Activated naive CD8-positive, alpha-beta T cell treated with anti-CD3 and anti-CD28 coated beads, Interleukin-2, amount 50 U/mL, for 16 hours (primary cell): ENCODE measurements around the gene CXCR5.

ENCODE experiments used
- DNase-seq: peaks from one replicate; pipeline ENCODE4 v3.0.0-alpha.2; 2020; ENCODE audit warnings: low read depth, low spot score

The CXCR5 gene

DNA sequence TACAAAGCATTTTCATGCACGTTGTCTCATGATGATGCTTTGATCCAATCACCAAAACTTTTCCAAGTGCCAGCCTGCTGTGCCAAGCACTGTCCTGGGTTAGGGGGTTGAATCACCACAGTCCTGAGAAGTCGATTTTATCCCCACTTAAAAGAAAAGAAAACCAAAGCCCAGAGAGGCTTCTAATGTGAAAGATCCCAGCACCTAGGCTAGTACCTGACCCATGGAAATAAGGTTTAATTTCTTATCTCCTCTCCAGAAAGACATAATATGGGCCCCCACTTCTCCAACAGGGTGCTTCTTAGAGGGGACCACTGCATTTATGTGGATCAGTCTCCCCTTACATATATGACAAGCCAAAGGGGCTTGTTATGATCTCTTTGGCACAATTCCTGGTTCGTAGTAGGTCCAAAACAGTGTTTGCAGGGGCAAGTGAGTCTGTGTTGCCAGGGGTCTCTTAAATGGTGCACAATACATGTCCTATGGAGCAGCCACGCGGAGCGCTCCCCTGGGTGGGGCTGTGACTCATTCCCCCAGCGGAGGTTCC, 43.9 kb downstream of the CXCR5 start:
- no peak for DNase-seq

DNA sequence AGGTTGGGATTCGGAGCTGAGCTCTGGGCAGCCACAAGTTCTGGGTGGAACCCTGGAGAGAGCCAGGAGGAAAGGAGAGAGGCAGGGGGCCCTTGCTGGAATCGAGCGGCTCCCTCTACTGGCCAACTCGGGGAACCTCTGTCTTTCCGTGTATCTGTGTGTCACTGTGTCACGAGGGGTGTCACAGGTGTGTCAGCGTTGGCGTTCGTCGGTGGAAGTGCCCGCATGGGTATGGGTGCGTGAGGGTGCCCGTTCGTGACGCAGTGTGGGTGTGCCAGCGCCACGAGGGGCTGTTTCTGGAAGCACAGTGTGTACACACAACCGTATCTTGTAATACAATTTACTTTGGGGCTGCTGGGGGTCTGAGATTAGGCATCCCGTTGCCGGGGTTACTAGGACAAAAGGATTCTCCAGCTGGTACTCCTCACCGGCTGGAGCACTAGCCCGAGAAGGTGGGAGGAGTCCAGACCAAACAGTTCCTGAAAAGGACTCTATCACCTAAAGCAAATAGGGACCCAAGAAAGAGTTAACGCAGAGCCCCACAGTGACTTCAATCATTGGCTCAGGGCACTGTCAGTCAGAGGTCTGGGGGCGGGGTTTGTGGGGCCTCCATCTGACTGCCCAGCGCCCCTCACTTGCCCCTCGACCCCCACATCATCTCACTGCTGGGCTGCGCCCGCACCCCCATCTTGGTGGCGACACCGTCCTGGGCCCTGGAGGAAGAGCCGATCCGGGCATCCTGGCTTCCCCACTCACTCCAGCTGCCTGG, 44.6 kb downstream of the CXCR5 start:
- peak; percentile 90 for DNase-seq

DNA sequence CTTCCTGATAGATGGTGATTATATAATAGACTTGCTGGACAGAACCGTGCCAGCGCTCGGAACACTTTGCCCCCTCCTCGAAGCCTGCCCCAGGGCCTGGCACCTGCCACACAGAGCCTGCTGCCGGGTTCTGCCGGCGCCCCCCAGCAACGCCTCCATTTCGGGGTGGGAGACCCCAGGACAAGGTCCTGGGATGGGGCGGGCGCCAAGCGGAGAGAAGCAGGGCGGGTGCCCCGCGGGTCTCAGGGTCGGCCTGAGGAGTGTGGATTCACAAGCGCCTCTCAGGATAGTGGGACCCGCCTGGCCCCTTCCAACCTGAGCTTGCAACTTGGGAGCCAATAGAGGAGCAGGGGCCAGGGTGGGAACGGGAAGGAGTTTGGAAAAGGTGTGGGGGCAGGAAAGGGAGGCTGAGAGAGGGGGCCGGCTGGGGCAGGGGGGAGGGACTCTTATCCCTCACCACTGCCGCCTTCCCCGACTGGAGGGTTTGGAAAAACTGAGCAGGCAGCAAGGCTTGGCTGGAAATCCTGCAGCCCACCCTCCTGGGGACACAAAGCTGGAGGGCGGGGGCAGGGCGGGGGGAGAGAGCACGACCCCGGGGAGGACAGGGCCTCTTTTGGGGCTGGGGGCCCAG, 45.3 kb downstream of the CXCR5 start:
- DNase-seq, result no peak

DNA sequence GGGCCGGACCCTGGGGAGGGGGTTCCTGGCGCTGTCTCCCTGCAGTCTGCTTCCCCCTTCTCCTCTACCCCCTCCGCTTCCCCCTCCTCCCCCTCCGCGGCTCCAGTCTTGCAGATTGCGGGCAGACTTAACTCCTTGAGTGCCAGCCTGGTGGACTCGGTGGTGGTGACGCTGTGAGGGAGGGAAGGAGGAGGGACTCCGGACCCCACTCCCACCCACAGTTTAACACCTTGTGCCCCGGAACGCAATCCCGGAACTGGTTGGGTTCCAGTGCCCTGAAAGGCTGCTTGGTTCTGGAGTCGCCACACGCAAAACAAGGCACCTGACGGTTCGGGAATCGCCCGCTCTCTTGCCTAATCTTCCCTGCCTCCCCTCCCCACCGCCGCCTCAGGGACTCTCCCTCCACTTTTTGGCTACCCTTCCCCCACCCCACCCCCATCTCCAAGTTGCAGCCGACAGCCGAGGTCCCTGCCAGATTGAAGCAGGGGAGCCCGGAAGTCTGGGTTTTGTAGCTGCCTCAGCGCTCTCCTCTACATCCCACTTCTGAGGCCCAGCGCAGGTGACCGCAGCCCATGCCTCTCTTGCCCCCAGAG, 45.9 kb downstream of the CXCR5 start:
- DNase-seq, result peak; percentile 61

DNA sequence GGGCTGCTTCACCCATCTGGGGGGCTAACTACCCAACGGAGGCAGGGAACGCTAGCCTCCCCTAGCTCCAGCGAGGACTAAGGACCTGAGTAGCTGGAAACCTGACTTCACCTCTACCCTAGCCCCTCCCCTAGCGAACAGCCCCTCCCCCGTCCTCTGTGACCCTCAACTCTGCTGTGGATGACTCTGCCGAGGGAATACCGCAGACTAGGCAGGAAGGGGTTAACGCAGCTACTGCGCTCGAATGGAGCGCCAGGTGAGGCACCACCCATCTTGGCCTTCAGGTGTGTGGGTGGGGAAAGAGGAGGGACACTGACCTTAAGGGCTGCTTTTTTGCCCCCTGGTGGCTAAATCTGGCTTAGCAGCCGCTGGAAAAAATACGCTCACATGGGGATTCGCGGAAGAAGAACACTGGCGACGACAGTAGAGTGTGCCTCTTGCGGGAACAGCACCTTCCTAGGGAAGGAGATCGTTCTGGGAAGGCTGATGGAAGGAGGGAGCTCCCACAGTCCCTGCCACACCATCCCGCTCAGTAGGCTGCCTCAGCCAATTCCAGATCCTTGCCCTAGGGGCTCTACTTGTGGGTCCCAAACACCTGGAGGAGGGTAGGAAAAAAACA, 46.5 kb downstream of the CXCR5 start:
- DNase-seq, result peak; percentile 74

DNA sequence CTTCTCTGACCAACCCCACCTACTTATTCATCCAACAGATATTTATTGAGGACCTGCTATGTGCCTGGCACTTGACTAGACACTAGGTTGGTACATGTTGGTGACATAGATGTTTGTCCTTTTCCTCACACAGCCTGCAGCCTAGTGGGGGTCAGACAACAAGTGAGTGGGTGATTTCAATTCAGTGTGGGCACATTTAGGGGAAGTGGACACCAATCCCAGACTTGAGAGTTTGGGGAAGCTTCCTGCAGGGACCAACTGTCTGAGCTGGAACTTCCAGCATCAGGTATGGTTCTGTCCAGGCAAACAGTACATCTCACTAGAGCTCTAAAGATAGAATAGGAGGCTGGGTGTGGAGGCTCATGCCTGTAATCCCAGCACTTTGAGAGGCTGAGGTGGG, 47.9 kb downstream of the CXCR5 start:
- DNase-seq, result no peak

DNA sequence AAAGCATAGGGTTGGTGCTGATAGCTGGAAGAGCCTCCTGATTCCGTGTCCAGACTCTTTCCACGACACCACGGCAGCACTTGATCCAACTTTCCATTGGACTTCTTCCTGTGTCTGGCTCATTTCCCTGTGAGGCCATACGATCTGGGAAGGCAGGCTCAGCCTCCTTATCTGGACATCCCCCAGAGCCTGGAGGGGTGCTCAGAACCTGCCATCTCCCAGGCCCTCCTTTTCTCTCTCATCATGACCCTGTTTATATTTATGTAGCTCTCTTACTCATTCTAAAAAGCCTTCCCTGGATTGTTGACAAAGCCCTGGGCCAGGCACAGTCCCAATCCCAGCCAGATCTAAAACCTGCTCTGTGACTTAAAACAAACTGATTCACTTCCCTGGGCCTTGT, 49.8 kb downstream of the CXCR5 start:
- no peak for DNase-seq

DNA sequence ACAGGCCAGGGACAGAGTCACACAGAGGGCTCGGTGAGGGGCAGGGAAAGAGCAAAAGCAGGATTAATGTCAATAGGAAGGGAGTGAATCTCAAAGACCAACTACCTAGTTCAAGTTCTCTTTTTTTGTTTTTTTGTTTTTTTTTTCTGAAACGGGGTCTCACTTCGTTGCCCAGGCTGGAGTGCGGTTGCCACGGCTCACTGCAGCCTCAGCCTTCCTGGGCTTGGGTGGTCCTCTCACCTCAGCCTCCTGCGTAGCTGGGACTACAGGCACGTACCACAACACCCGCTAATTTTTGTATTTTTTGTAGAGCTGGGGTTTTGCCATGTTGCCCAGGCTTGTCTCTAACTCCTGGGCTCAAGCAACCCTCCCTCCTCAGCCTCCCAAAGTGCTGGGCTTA, 51.7 kb downstream of the CXCR5 start:
- no peak for DNase-seq

DNA sequence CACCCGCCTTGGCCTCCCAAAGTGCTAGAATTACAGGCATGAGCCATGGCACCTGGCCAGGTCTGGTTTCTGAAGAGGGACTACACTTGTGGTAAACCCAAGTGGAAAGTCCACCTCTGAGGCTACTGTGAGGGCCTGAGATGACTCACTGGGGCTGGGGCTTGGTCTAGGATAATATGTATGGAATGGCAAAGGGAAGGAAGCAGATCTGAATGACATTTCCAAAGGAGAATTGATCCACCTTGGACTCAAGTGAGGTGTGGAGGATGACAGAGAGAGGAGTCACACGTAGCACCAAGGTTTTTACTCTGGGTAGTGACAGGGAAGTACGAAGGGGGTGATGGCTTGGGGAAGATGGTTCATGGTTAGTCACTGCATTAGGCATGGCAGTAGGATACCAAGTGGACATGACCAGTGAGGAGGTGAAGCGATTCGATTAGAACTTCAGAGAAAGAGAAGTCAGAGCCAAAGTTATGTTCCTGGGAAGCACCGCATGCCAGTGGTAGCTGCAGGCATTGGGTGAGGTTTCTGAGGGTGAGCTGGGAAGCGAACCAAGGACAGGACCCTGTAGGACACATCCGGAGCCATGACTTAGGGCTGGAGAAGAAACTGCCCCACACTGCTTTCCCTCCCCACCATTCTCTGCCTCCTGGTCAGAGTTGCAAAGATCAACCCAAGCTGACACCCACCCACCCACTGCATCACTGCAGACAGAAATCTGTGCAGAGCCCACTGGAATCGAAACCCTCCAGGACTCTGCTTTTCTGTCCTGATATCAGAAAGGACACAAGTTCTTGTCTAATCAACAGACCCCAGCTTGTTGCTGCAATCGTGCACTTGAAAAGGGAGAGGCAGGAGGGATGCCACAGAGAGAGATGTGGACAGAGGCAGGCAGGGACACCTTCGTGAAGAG, 55.1 kb downstream of the CXCR5 start:
- no peak for DNase-seq

DNA sequence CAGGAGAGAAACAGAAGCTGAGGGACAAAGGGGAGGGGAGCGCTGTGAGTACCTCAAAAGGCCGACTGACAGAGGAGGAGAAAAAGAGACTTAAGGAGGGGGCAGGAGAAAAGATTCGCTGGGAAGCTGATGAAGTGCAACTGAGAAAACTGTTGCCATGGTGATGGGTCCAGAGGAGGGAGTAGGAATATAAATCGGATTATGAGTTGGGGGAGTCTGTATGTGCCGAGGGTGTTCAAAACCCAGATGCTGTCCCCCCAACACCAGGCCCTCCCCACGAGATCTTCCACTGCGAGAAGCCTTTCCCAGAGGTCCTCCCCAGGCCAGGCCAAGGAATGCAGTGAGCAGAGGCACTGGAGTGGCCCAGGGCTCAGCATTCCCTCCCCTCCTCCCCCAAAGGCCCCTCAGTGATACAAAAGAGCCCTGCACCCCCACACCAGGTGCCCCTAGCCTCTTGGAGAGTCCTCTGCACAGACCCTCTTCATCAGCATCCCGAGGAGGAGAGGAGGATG, 55.8 kb downstream of the CXCR5 start:
- DNase-seq, result no peak

DNA sequence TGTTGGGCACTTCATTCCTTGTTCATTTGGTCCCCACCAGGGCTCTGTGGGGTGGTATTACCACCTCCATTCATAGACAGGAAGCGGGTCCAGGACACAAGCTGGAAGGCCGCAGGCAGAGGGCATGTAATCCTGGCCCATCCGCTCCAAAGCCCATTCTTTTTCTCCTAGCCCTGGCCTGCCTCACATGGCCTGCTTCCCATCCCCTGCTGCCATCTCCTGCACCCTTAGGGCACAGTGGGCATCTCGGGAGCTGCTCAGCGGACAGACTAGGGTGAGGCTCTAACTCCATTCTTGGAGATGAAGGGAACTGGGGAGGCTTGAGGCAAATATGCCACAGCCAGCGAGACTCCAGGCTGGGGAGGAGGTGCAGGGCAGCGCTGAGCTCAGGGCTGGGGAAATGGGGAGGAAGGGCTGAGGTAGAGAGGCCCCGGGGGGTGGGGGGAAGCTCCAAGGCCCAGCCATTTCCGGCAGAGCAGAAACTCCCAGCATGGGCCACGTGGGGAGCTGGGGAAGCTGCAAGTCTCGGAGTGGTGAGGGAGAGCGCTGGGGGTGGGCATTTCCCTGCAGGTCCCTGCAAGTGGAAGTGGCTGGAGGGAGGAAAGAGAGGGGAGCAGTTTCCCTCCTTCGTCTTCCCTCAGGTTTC, 56.4 kb downstream of the CXCR5 start:
- peak; percentile 47 for DNase-seq

DNA sequence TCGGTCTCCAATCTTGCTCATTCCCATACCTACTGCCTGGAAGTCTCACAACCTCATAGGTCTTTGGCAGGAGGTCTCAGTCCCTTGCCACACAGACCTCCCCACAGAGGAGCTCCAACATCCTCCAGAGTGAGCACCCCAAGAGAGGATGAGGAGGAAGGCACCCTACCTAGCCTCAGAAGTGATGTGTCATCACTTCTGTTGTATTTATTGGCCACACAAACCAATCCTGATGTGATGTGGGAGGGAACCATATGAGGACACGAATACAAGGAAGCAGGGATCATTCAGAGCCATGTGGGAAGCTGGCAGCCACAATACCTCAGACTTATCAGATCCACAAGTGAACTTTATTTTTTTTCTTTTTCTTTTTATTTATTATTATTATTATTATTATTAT, 63.4 kb downstream of the CXCR5 start:
- DNase-seq, result no peak
